Suprapubic skin (tissue), 3 donors: ENCODE measurements around the gene KIF12.

ENCODE experiments used
- CTCF ChIP-seq, 2 donors: fragments of 200-600 bp in 1 of 2; fragments of 450-650 bp in 1 of 2; sonication (generic) in 1 of 2; IDR thresholded peaks; one replicate each; pipeline ENCODE4 v1.5.1; 2016 to 2019; ENCODE audit warnings: antibody characterized with exemption in 2 of 2, mild to moderate bottlenecking in 1 of 2, moderate library complexity in 1 of 2
- POLR2A ChIP-seq, 2 donors: fragments of 450-650 bp; IDR thresholded peaks; one replicate each; pipeline ENCODE4 v1.6.1; 2017; ENCODE audit warnings: antibody characterized with exemption in 2 of 2, mild to moderate bottlenecking in 2 of 2, moderate library complexity in 2 of 2

GRCh38 chr9:114143234-114143633, 44.1 kb upstream of the KIF12 start:
- TF ChIP-seq CTCF (IDR thresholded peaks at IDR 0.05): no peak
- no peak for TF ChIP-seq POLR2A (IDR thresholded peaks at IDR 0.05)
